SK-N-MC (cell line): ENCODE results near the gene CHSY3.

Source experiments
- EZH2 ChIP-seq: fragments of 200-600 bp; sonication (generic); IDR thresholded peaks from one replicate; pipeline ENCODE4 v1.6.1; 2017; ENCODE audit warnings: antibody characterized with exemption
- FOXP2 ChIP-seq: optimal IDR thresholded peaks from 2 replicates; pipeline ENCODE3; 2011; ENCODE audit warnings: mild to moderate bottlenecking, moderate library complexity; ENCODE audit not compliant: insufficient read depth; ENCODE audit errors: extremely low read length, control extremely low read depth

- TF ChIP-seq EZH2 (no peak), FOXP2 (no peak)
Measured at GRCh38 chr5:130065617-130066016, 161.4 kb downstream of the CHSY3 start.
